HepG2 (cell line): ENCODE data around the gene SLC17A5. TPM values are rescaled to one million over a fixed set of nuclear protein-coding genes. Genes with fewer than 3 reads are reported as not detected.
A peak's percentile ranks its signal among the peaks of the same experiment; 100 is the strongest.

Source experiments
- CBFB ChIP-seq: sonication (generic); formaldehyde crosslinking; IDR thresholded peaks from 2 replicates; pipeline ENCODE4 v1.4.0; 2020; ENCODE audit warnings: missing genetic modification reagents
- FOXJ3 ChIP-seq: sonication (generic); formaldehyde crosslinking; IDR thresholded peaks from 2 replicates; pipeline ENCODE4 v1.4.0; 2020; ENCODE audit warnings: missing genetic modification reagents, mild to moderate bottlenecking, borderline replicate concordance
- MED1 ChIP-seq: sonication (generic); formaldehyde crosslinking; IDR thresholded peaks from 2 replicates; pipeline ENCODE4 v1.4.0; 2020; ENCODE audit warnings: missing genetic modification reagents
- PPARG ChIP-seq: conservative IDR thresholded peaks from 2 replicates; pipeline ENCODE4 v1.6.1; 2016; ENCODE audit warnings: missing biosample characterization, missing genetic modification reagents
- ZNF605 ChIP-seq: sonication (generic); formaldehyde crosslinking; IDR thresholded peaks from 2 replicates; pipeline ENCODE4 v1.8.0; 2022; ENCODE audit warnings: mild to moderate bottlenecking, missing genetic modification reagents
- polyA plus RNA-seq, 8 experiments: library from polyadenylated mRNA; depleted of rRNA in 3 of 8; stranded (reverse) in 7 of 8; unstranded in 1 of 8; fragments of >200 nt; fragmentation: Illumina TruSeq in 4 of 8; extraction: Trizol in 4 of 8; gene quantifications; 2 replicates each; pipeline versions ENCODE4 v1.2.1 to v1.2.3, GENCODE V29; 2011 to 2016; ENCODE audit warnings: low read depth in 4 of 8, missing spikeins in 1 of 8, mixed read lengths in 1 of 8; ENCODE audit not compliant: insufficient read depth in 1 of 8
- total RNA-seq, 5 experiments: library from RNA; depleted of rRNA; stranded (reverse); fragments of >200 nt; fragmentation: Illumina TruSeq; extraction: Trizol; gene quantifications; 2 replicates each; pipeline ENCODE4 v1.2.3, GENCODE V29; 2016; ENCODE audit warnings: low read depth in 1 of 5
- TF ChIP-seq, protein P1 (sequence below): sonication (generic); formaldehyde crosslinking; IDR thresholded peaks from 2 replicates; pipeline ENCODE4 v1.4.0; 2020; ENCODE audit warnings: missing genetic modification reagents
- TF ChIP-seq, protein P2 (sequence below): sonication (generic); formaldehyde crosslinking; IDR thresholded peaks from 2 replicates; pipeline ENCODE4 v1.4.0; 2020; ENCODE audit warnings: missing genetic modification reagents
- TF ChIP-seq, protein P3 (sequence below): sonication (generic); formaldehyde crosslinking; IDR thresholded peaks from 2 replicates; pipeline ENCODE4 v1.8.0; 2022; ENCODE audit warnings: mild to moderate bottlenecking, missing genetic modification reagents
- TF ChIP-seq, protein P4 (sequence below): IDR thresholded peaks from 2 replicates; pipeline ENCODE4 v1.4.0; 2020; ENCODE audit warnings: mild to moderate bottlenecking, missing genetic modification reagents
- TF ChIP-seq, protein P5 (sequence below): fragments of 450-650 bp; IDR thresholded peaks from 2 replicates; pipeline ENCODE4 v1.6.1; 2017
- TF ChIP-seq, protein P6 (sequence below): sonication (generic); formaldehyde crosslinking; IDR thresholded peaks from 2 replicates; pipeline ENCODE4 v1.4.0; 2020; ENCODE audit warnings: missing genetic modification reagents

Gene SLC17A5
- total and polyA plus RNA-seq, 2 of the 13 experiments (the other 11 are each of a cell fraction or from before 2014, with no cell fraction given): 18.3 to 20.5 TPM

DNA sequence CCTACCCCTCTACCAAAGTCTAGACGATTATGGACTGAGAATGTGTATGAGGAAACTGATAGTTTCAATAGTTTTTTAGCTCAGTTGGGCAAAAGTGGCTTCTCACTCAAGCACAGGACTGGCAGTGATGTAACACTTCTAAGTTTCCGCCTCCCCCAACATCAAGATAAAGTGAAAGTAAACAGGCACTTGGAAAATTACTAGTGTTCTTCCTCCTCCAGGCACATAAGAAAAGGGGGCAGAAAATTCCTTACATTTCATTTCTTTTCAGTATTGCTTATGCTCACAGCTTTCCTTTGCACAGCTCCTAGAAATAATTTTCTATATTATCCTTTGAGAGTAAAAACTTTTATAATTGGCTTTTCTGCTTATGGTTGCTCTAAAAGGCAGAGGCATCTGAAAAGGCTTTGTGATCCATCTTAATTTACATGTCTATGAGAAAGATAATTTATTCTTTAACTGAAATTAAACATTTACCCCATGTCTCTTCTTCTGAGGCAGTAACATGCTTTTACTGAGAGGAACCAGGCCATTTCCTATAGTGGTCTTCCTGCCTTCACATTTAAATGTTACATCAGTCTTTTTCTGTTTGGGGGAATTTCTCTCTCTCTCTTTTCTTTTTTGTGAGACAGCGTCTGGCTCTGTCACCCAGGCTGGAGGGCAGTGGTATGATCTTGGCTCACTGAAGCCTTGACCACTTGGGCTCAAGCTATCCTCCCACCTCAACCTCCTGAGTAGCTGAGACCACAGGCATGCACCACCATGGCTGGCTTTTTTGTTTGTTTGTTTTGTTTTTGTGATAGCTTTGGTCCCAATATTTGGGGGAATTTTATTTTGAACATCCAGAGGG is 68.0 kb downstream of the SLC17A5 start (continued):
- TF ChIP-seq, protein P1, sequence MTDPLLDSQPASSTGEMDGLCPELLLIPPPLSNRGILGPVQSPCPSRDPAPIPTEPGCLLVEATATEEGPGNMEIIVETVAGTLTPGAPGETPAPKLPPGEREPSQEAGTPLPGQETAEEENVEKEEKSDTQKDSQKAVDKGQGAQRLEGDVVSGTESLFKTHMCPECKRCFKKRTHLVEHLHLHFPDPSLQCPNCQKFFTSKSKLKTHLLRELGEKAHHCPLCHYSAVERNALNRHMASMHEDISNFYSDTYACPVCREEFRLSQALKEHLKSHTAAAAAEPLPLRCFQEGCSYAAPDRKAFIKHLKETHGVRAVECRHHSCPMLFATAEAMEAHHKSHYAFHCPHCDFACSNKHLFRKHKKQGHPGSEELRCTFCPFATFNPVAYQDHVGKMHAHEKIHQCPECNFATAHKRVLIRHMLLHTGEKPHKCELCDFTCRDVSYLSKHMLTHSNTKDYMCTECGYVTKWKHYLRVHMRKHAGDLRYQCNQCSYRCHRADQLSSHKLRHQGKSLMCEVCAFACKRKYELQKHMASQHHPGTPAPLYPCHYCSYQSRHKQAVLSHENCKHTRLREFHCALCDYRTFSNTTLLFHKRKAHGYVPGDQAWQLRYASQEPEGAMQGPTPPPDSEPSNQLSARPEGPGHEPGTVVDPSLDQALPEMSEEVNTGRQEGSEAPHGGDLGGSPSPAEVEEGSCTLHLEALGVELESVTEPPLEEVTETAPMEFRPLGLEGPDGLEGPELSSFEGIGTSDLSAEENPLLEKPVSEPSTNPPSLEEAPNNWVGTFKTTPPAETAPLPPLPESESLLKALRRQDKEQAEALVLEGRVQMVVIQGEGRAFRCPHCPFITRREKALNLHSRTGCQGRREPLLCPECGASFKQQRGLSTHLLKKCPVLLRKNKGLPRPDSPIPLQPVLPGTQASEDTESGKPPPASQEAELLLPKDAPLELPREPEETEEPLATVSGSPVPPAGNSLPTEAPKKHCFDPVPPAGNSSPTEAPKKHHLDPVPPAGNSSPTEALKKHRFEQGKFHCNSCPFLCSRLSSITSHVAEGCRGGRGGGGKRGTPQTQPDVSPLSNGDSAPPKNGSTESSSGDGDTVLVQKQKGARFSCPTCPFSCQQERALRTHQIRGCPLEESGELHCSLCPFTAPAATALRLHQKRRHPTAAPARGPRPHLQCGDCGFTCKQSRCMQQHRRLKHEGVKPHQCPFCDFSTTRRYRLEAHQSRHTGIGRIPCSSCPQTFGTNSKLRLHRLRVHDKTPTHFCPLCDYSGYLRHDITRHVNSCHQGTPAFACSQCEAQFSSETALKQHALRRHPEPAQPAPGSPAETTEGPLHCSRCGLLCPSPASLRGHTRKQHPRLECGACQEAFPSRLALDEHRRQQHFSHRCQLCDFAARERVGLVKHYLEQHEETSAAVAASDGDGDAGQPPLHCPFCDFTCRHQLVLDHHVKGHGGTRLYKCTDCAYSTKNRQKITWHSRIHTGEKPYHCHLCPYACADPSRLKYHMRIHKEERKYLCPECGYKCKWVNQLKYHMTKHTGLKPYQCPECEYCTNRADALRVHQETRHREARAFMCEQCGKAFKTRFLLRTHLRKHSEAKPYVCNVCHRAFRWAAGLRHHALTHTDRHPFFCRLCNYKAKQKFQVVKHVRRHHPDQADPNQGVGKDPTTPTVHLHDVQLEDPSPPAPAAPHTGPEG (CRISPR knock-in tag): no peak
- no peak for TF ChIP-seq ZNF605 (CRISPR knock-in tag)
- TF ChIP-seq, protein P2, sequence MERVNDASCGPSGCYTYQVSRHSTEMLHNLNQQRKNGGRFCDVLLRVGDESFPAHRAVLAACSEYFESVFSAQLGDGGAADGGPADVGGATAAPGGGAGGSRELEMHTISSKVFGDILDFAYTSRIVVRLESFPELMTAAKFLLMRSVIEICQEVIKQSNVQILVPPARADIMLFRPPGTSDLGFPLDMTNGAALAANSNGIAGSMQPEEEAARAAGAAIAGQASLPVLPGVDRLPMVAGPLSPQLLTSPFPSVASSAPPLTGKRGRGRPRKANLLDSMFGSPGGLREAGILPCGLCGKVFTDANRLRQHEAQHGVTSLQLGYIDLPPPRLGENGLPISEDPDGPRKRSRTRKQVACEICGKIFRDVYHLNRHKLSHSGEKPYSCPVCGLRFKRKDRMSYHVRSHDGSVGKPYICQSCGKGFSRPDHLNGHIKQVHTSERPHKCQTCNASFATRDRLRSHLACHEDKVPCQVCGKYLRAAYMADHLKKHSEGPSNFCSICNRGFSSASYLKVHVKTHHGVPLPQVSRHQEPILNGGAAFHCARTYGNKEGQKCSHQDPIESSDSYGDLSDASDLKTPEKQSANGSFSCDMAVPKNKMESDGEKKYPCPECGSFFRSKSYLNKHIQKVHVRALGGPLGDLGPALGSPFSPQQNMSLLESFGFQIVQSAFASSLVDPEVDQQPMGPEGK: peak; percentile 71
- TF ChIP-seq, protein P3, sequence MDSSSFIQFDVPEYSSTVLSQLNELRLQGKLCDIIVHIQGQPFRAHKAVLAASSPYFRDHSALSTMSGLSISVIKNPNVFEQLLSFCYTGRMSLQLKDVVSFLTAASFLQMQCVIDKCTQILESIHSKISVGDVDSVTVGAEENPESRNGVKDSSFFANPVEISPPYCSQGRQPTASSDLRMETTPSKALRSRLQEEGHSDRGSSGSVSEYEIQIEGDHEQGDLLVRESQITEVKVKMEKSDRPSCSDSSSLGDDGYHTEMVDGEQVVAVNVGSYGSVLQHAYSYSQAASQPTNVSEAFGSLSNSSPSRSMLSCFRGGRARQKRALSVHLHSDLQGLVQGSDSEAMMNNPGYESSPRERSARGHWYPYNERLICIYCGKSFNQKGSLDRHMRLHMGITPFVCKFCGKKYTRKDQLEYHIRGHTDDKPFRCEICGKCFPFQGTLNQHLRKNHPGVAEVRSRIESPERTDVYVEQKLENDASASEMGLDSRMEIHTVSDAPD (CRISPR knock-in tag): no peak
- TF ChIP-seq, protein P4, sequence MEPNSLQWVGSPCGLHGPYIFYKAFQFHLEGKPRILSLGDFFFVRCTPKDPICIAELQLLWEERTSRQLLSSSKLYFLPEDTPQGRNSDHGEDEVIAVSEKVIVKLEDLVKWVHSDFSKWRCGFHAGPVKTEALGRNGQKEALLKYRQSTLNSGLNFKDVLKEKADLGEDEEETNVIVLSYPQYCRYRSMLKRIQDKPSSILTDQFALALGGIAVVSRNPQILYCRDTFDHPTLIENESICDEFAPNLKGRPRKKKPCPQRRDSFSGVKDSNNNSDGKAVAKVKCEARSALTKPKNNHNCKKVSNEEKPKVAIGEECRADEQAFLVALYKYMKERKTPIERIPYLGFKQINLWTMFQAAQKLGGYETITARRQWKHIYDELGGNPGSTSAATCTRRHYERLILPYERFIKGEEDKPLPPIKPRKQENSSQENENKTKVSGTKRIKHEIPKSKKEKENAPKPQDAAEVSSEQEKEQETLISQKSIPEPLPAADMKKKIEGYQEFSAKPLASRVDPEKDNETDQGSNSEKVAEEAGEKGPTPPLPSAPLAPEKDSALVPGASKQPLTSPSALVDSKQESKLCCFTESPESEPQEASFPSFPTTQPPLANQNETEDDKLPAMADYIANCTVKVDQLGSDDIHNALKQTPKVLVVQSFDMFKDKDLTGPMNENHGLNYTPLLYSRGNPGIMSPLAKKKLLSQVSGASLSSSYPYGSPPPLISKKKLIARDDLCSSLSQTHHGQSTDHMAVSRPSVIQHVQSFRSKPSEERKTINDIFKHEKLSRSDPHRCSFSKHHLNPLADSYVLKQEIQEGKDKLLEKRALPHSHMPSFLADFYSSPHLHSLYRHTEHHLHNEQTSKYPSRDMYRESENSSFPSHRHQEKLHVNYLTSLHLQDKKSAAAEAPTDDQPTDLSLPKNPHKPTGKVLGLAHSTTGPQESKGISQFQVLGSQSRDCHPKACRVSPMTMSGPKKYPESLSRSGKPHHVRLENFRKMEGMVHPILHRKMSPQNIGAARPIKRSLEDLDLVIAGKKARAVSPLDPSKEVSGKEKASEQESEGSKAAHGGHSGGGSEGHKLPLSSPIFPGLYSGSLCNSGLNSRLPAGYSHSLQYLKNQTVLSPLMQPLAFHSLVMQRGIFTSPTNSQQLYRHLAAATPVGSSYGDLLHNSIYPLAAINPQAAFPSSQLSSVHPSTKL (CRISPR knock-in tag): peak; percentile 90
- TF ChIP-seq, protein P5, sequence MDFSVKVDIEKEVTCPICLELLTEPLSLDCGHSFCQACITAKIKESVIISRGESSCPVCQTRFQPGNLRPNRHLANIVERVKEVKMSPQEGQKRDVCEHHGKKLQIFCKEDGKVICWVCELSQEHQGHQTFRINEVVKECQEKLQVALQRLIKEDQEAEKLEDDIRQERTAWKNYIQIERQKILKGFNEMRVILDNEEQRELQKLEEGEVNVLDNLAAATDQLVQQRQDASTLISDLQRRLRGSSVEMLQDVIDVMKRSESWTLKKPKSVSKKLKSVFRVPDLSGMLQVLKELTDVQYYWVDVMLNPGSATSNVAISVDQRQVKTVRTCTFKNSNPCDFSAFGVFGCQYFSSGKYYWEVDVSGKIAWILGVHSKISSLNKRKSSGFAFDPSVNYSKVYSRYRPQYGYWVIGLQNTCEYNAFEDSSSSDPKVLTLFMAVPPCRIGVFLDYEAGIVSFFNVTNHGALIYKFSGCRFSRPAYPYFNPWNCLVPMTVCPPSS: no peak
- 0 out of 2 replicates have a peak, but pooled peaks have one; percentile 48 for TF ChIP-seq CBFB (CRISPR knock-in tag)
- TF ChIP-seq MED1: peak; percentile 70
- TF ChIP-seq, protein P6, sequence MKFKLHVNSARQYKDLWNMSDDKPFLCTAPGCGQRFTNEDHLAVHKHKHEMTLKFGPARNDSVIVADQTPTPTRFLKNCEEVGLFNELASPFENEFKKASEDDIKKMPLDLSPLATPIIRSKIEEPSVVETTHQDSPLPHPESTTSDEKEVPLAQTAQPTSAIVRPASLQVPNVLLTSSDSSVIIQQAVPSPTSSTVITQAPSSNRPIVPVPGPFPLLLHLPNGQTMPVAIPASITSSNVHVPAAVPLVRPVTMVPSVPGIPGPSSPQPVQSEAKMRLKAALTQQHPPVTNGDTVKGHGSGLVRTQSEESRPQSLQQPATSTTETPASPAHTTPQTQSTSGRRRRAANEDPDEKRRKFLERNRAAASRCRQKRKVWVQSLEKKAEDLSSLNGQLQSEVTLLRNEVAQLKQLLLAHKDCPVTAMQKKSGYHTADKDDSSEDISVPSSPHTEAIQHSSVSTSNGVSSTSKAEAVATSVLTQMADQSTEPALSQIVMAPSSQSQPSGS (CRISPR knock-in tag): no peak
- TF ChIP-seq PPARG (CRISPR knock-in tag): no peak
- TF ChIP-seq FOXJ3 (CRISPR knock-in tag): peak; percentile 67; the same call in 1 of the 2 replicates
